ENCODE results near the gene F11.
"Not testable (repeated sequence)": the region's sequence is repeated elsewhere in the genome, so short reads cannot be mapped to it uniquely, and the experiment has no call there.

DNA sequence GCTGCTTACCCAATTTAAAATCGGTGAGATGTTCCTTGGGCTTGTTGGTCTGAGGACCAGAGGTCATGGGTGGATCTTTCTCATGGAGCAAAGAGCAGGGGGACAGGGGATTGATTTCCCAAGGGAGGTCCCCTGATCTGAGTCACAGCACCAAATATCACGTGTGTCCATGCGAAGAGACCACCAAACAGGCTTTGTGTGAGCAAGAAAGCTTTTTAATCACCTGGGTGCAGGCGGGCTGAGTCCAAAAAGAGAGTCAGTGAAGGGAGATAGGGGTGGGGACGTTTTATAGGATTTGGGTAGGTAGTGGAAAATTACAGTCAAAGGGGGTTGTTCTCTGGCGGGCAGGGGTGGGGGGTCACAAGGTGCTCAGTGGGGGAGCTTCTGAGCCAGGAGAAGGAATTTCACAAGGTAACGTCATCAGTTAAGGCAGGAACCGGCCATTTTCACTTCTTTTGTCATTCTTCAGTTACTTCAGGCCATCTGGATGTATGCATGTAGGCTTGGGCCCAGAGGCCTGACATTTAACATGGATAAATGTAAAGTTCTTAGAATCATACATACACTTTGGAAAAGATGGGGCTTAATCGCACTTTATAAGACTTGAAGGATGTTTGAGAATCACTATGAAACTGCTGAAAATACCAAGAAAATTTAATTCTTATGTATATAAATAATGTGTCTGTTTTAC, 18.8 kb upstream of the F11 start:
- TF ChIP-seq, protein P1, sequence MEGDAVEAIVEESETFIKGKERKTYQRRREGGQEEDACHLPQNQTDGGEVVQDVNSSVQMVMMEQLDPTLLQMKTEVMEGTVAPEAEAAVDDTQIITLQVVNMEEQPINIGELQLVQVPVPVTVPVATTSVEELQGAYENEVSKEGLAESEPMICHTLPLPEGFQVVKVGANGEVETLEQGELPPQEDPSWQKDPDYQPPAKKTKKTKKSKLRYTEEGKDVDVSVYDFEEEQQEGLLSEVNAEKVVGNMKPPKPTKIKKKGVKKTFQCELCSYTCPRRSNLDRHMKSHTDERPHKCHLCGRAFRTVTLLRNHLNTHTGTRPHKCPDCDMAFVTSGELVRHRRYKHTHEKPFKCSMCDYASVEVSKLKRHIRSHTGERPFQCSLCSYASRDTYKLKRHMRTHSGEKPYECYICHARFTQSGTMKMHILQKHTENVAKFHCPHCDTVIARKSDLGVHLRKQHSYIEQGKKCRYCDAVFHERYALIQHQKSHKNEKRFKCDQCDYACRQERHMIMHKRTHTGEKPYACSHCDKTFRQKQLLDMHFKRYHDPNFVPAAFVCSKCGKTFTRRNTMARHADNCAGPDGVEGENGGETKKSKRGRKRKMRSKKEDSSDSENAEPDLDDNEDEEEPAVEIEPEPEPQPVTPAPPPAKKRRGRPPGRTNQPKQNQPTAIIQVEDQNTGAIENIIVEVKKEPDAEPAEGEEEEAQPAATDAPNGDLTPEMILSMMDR (IDR thresholded peaks at IDR 0.05): not testable (repeated sequence)
- not testable (repeated sequence) for TF ChIP-seq POLR2A (IDR thresholded peaks at IDR 0.05)
